SK-N-SH (cell line): ENCODE measurements around the gene ATP5F1D.

Experiments used
- CTCF ChIP-seq: fragments of 200-600 bp; sonication (generic); IDR thresholded peaks from 2 replicates; pipeline ENCODE4 v1.6.1; 2017; ENCODE audit warnings: antibody characterized with exemption, mild to moderate bottlenecking, moderate library complexity
- FOXM1 ChIP-seq: IDR thresholded peaks from 2 replicates; pipeline ENCODE4 v1.4.0; 2012; ENCODE audit warnings: low read depth, mild to moderate bottlenecking
- GABPA ChIP-seq: IDR thresholded peaks from 2 replicates; pipeline ENCODE4 v1.4.0; 2012; ENCODE audit warnings: low read depth, mild to moderate bottlenecking
- RCOR1 ChIP-seq: fragments of 150-350 bp; IDR thresholded peaks from 2 replicates; pipeline ENCODE4 v1.6.1; 2017; ENCODE audit warnings: antibody characterized with exemption, low read length

GRCh38 chr19:1272423-1273262 lies 31.1 kb downstream of the ATP5F1D start:
- TF ChIP-seq RCOR1, result no peak
- TF ChIP-seq CTCF, result no peak
- TF ChIP-seq FOXM1, result no peak
- no peak for TF ChIP-seq GABPA
